GM23248 (cell line): Measurements from ENCODE around the gene PER3. TPM values are rescaled to one million over a fixed set of nuclear protein-coding genes. Genes with fewer than 3 reads are reported as not detected.
A peak's percentile ranks its signal among the peaks of the same experiment; 100 is the strongest.

ENCODE experiments used
- DNase-seq: peaks from one replicate; pipeline ENCODE4 v3.0.0-alpha.2; 2015
- H2AFZ ChIP-seq: fragments of 200-600 bp; sonication (generic); 2 replicates; pipeline ENCODE4 v1.6.1; 2016; ENCODE audit warnings: antibody characterized with exemption
- H3F3A ChIP-seq: fragments of 200-600 bp; sonication (generic); 2 replicates; pipeline ENCODE4 v1.6.1; 2016; ENCODE audit warnings: mild to moderate bottlenecking, antibody characterized with exemption, mixed run types; ENCODE audit not compliant: insufficient read depth
- H3K27ac ChIP-seq: fragments of 200-600 bp; sonication (generic); 2 replicates; pipeline ENCODE4 v1.5.1; 2016; ENCODE audit warnings: mild to moderate bottlenecking
- H3K27me3 ChIP-seq: fragments of 200-600 bp; sonication (generic); replicated peaks from 2 replicates; pipeline ENCODE4 v1.6.1; 2016; ENCODE audit warnings: mild to moderate bottlenecking; ENCODE audit not compliant: insufficient read depth
- H3K36me3 ChIP-seq: fragments of 200-600 bp; sonication (generic); 2 replicates; pipeline ENCODE4 v1.6.1; 2016; ENCODE audit warnings: low read depth, mild to moderate bottlenecking
- H3K4me1 ChIP-seq: fragments of 200-600 bp; sonication (generic); 2 replicates; pipeline ENCODE4 v1.6.1; 2016; ENCODE audit warnings: mild to moderate bottlenecking; ENCODE audit not compliant: insufficient read depth
- H3K4me2 ChIP-seq: fragments of 200-600 bp; sonication (generic); one replicate; pipeline ENCODE4 v1.6.1; 2016; ENCODE audit warnings: mild to moderate bottlenecking; ENCODE audit not compliant: unreplicated experiment
- H3K4me3 ChIP-seq: fragments of 200-600 bp; sonication (generic); 2 replicates; pipeline ENCODE4 v1.5.1; 2016; ENCODE audit warnings: mild to moderate bottlenecking
- H3K79me2 ChIP-seq: fragments of 200-600 bp; sonication (generic); 2 replicates; pipeline ENCODE4 v1.6.1; 2016; ENCODE audit warnings: mild to moderate bottlenecking; ENCODE audit not compliant: insufficient read depth
- H3K9ac ChIP-seq: fragments of 200-600 bp; sonication (generic); 2 replicates; pipeline ENCODE4 v1.6.1; 2016; ENCODE audit warnings: mild to moderate bottlenecking
- H3K9me2 ChIP-seq: fragments of 200-600 bp; sonication (generic); 2 replicates; pipeline ENCODE4 v1.6.1; 2016; ENCODE audit warnings: mixed run types, mild to moderate bottlenecking, moderate library complexity; ENCODE audit not compliant: insufficient read depth
- H3K9me3 ChIP-seq: fragments of 200-600 bp; sonication (generic); one replicate; pipeline ENCODE4 v1.6.1; 2017; ENCODE audit warnings: low read depth
- H4K20me1 ChIP-seq: fragments of 200-600 bp; sonication (generic); 2 replicates; pipeline ENCODE4 v1.6.0; 2016; ENCODE audit not compliant: insufficient read depth
- EZH2 ChIP-seq: fragments of 200-600 bp; sonication (generic); IDR thresholded peaks from 2 replicates; pipeline ENCODE4 v1.6.1; 2018; ENCODE audit warnings: antibody characterized with exemption, mild to moderate bottlenecking; ENCODE audit not compliant: insufficient read depth, poor library complexity, severe bottlenecking
- EZH2phosphoT487 ChIP-seq: fragments of 200-600 bp; sonication (generic); IDR thresholded peaks from 2 replicates; pipeline ENCODE4 v1.6.1; 2018; ENCODE audit warnings: antibody characterized with exemption, moderate library complexity, mild to moderate bottlenecking, low read depth; ENCODE audit not compliant: insufficient read depth
- WGBS, 2 experiments: methylation state at CpG; one replicate each; pipeline ENCODE4 v1.1.6; 2015 to 2017; ENCODE audit warnings: low lambda C conversion rate in 2 of 2, low coverage in 1 of 2; ENCODE audit errors: missing lambda C conversion rate in 2 of 2; 5-methylcytosine and 5-hydroxymethylcytosine counted together
- in situ Hi-C: fragments of 300-500 bp; cut with MboI; formaldehyde crosslinking; loops from 2 replicates; pipeline ENCODE4 v1.15.0; 2020
- polyA plus RNA-seq: library from polyadenylated mRNA; unstranded; fragments of >200 nt; fragmentation: Nextera tagmentation; extraction: Ambion mirVana; gene quantifications from 2 replicates; pipeline ENCODE4 v1.2.1, GENCODE V29; 2016
- total RNA-seq: library from RNA; depleted of rRNA; stranded (reverse); fragments of >200 nt; shearing (Covaris generic); gene quantifications from 2 replicates; pipeline ENCODE4 v1.2.3, GENCODE V29; 2014

PER3 gene
- total and polyA plus RNA-seq, 2 experiments from 2014 or later = 1.1 to 2.4 TPM

GRCh38 chr1:7769673-7770412 lies 14.2 kb upstream of the PER3 start:
- Histone ChIP-seq H3K9ac (no peak overlapping the region), H4K20me1 (no peaks in the 10 kb centered on the region), H3K27ac (no peak overlapping the region), H3K4me3 (no peak overlapping the region), H3K9me3 (no peaks in the 10 kb centered on the region), H3K36me3 (peaks cover 15% of the 10 kb centered on the region; the same call in 1 of the 2 replicates), H3K9me2 (no peaks in the 10 kb centered on the region), H3K27me3 (no peaks in the 10 kb centered on the region), H3K79me2 (peaks cover 35% of the 10 kb centered on the region), H3K4me1 (peaks cover 6% of the 10 kb centered on the region; the same call in 1 of the 2 replicates), H3K4me2 (no peak overlapping the region), H3F3A (no peaks in the 10 kb centered on the region), H2AFZ (peak overlapping the region; percentile 97; the same call in 1 of the 2 replicates)
- TF ChIP-seq EZH2 (no peak), EZH2phosphoT487 (no peak)
- WGBS, 2 experiments = 83 to 89% methylated on average over 12 of the region's 12 CpGs
- DNase-seq = no peak
- in situ Hi-C loops = no loop called here

- no peaks in the 10 kb centered on the region for H3F3A ChIP-seq
- 21 to 31% methylated on average over 6 of the region's 6 CpGs for WGBS, 2 experiments
- H3K4me2 ChIP-seq = peak overlapping the region; percentile 83
- H2AFZ ChIP-seq = peak overlapping the region; percentile 97
- peak overlapping the region; percentile 98 for H3K4me3 ChIP-seq
- H3K9me2 ChIP-seq = no peaks in the 10 kb centered on the region
- peak overlapping the region; percentile 96 for H3K9ac ChIP-seq
- no peaks in the 10 kb centered on the region for H3K9me3 ChIP-seq
- in situ Hi-C loops = no loop called here
- peaks cover 6% of the 10 kb centered on the region; the same call in 1 of the 2 replicates for H3K4me1 ChIP-seq
- H3K36me3 ChIP-seq = peaks cover 17% of the 10 kb centered on the region; the same call in 1 of the 2 replicates
- DNase-seq = no peak
- H4K20me1 ChIP-seq = no peaks in the 10 kb centered on the region; the same call in 1 of the 2 replicates
- TF ChIP-seq EZH2phosphoT487 (no peak), EZH2 (no peak)
- peaks cover 43% of the 10 kb centered on the region for H3K79me2 ChIP-seq
- no peaks in the 10 kb centered on the region for H3K27me3 ChIP-seq
- H3K27ac ChIP-seq = 0 out of 2 replicates have a peak overlapping the region, but pooled peaks have one; percentile 11
Observed at GRCh38 chr1:7770669-7770996, 13.5 kb upstream of the PER3 start.

GRCh38 chr1:7770997-7771822 lies 12.9 kb upstream of the PER3 start, which contains the start of gene VAMP3:
Gene VAMP3, plus strand, starts transcription at chr1:7771296. Its CDS starts 88 bp downstream, at chr1:7771384.
- peak within 1 kb of the TSS; percentile 89 for H3K27ac ChIP-seq
- no peak for TF ChIP-seq EZH2
- TF ChIP-seq EZH2phosphoT487 = no peak
- H3K9me2 ChIP-seq = no peaks in the 10 kb centered on the region
- peak; percentile 90 for DNase-seq
- H3K4me1 ChIP-seq = peaks cover 6% of the 10 kb centered on the region; the same call in 1 of the 2 replicates
- 1 to 2% methylated on average over 58 to 93 of the region's 97 CpGs for WGBS, 2 experiments
- H2AFZ ChIP-seq = peak within 1 kb of the TSS; percentile 97
- H3K27me3 ChIP-seq = no peaks in the 10 kb centered on the region
- H3K4me3 ChIP-seq = peak within 1 kb of the TSS; percentile 98
- peak within 1 kb of the TSS; percentile 99 for H3K4me2 ChIP-seq
- H3K9me3 ChIP-seq = no peaks in the 10 kb centered on the region
- H3K79me2 ChIP-seq = peaks cover 49% of the 10 kb centered on the region
- H3K36me3 ChIP-seq = peaks cover 17% of the 10 kb centered on the region; the same call in 1 of the 2 replicates
- peak within 1 kb of the TSS; percentile 96 for H3K9ac ChIP-seq
- peaks cover 5% of the 10 kb centered on the region; the same call in 1 of the 2 replicates for H4K20me1 ChIP-seq
- H3F3A ChIP-seq = no peaks in the 10 kb centered on the region
- in situ Hi-C loops = no loop called here

GRCh38 chr1:7771823-7772299 lies 12.2 kb upstream of the PER3 start:
- H3K9me2 ChIP-seq = no peaks in the 10 kb centered on the region
- peaks cover 6% of the 10 kb centered on the region; the same call in 1 of the 2 replicates for H3K4me1 ChIP-seq
- WGBS, 2 experiments = 14 to 17% methylated on average over 12 of the region's 12 CpGs
- peak; percentile 18 for DNase-seq
- peaks cover 55% of the 10 kb centered on the region for H3K79me2 ChIP-seq
- H3K27me3 ChIP-seq = no peaks in the 10 kb centered on the region
- peaks cover 17% of the 10 kb centered on the region; the same call in 1 of the 2 replicates for H3K36me3 ChIP-seq
- H3K4me3 ChIP-seq = peak overlapping the region; percentile 98
- H3K9ac ChIP-seq = peak overlapping the region; percentile 96
- TF ChIP-seq EZH2 = no peak
- no peak for TF ChIP-seq EZH2phosphoT487
- H2AFZ ChIP-seq = peak overlapping the region; percentile 97
- peak overlapping the region; percentile 89 for H3K27ac ChIP-seq
- in situ Hi-C loops = no loop called here
- H3F3A ChIP-seq = no peaks in the 10 kb centered on the region
- no peaks in the 10 kb centered on the region for H3K9me3 ChIP-seq
- peaks cover 5% of the 10 kb centered on the region; the same call in 1 of the 2 replicates for H4K20me1 ChIP-seq
- peak overlapping the region; percentile 99 for H3K4me2 ChIP-seq
